ENCODE results near the gene UQCRC1.

- TF ChIP-seq, protein P1, sequence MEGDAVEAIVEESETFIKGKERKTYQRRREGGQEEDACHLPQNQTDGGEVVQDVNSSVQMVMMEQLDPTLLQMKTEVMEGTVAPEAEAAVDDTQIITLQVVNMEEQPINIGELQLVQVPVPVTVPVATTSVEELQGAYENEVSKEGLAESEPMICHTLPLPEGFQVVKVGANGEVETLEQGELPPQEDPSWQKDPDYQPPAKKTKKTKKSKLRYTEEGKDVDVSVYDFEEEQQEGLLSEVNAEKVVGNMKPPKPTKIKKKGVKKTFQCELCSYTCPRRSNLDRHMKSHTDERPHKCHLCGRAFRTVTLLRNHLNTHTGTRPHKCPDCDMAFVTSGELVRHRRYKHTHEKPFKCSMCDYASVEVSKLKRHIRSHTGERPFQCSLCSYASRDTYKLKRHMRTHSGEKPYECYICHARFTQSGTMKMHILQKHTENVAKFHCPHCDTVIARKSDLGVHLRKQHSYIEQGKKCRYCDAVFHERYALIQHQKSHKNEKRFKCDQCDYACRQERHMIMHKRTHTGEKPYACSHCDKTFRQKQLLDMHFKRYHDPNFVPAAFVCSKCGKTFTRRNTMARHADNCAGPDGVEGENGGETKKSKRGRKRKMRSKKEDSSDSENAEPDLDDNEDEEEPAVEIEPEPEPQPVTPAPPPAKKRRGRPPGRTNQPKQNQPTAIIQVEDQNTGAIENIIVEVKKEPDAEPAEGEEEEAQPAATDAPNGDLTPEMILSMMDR (IDR thresholded peaks at IDR 0.05) = no peak
- TF ChIP-seq POLR2A (IDR thresholded peaks at IDR 0.05) = no peak
These were observed 30.6 kb upstream of the UQCRC1 start for GRCh38 chr3:48639944-48640606.
